IMR-90 (cell line): ENCODE data around the gene SPESP1. TPM values are rescaled to one million over a fixed set of nuclear protein-coding genes. Genes with fewer than 3 reads are reported as not detected.

Experiments used
- ATAC-seq: fragments of 200-7000 bp; cut with Tn5 transposase; 2 replicates; pipeline ENCODE4 v1.9.1; 2020; ENCODE audit warnings: low read depth, mild to moderate bottlenecking, moderate library complexity
- BruUV-seq: library from RNA; stranded (reverse); fragments of 400-500 nt; replicated peaks from 2 replicates; lab custom pipeline; 2021; lab: Mats Ljungman, UMichigan
- CTCF ChIA-PET: fragments of 300-600 bp; formaldehyde crosslinking; extraction: SDS; loops from one replicate; lab custom pipeline; 2021; ENCODE audit warnings: antibody characterized with exemption; lab: Yijun Ruan, JAX
- POLR2A ChIA-PET: fragments of 300-600 bp; sonication (Branson Sonifier 250); formaldehyde crosslinking; loops from one replicate; lab custom pipeline; 2022; ENCODE audit warnings: antibody characterized with exemption; ENCODE audit not compliant: unreplicated experiment; lab: Charles Lee
- DNase-seq: peaks from one replicate; pipeline ENCODE4 v3.0.0; 2013
- H2AFZ ChIP-seq: replicated peaks from 2 replicates; pipeline ENCODE3; 2013; ENCODE audit warnings: low read length, mild to moderate bottlenecking; ENCODE audit not compliant: poor library complexity
- H2AK5ac ChIP-seq: 2 replicates; pipeline ENCODE4 v1.6.1; 2013; ENCODE audit warnings: low read depth, low read length, inconsistent platforms
- H2AK9ac ChIP-seq: replicated peaks from 2 replicates; pipeline ENCODE3; 2013; ENCODE audit warnings: mild to moderate bottlenecking, low read depth, low read length, moderate library complexity; ENCODE audit not compliant: poor library complexity
- H2BK120ac ChIP-seq: 2 replicates; pipeline ENCODE4 v1.6.1; 2013; ENCODE audit warnings: low read depth, low read length, inconsistent platforms
- H2BK15ac ChIP-seq: 3 replicates; pipeline ENCODE4 v1.6.1; 2013; ENCODE audit warnings: low read depth, low read length, inconsistent platforms
- H2BK20ac ChIP-seq: 2 replicates; pipeline ENCODE4 v1.6.1; 2013; ENCODE audit warnings: low read depth, mild to moderate bottlenecking, inconsistent platforms, low read length, moderate library complexity
- H2BK5ac ChIP-seq: 2 replicates; pipeline ENCODE4 v1.6.1; 2013; ENCODE audit warnings: mild to moderate bottlenecking, low read depth, low read length, inconsistent platforms; ENCODE audit not compliant: poor library complexity, severe bottlenecking
- H3K14ac ChIP-seq: replicated peaks from 2 replicates; pipeline ENCODE4 v1.6.1; 2013; ENCODE audit warnings: low read depth, low read length, inconsistent platforms
- H3K18ac ChIP-seq: 2 replicates; pipeline ENCODE4 v1.6.1; 2013; ENCODE audit warnings: low read depth, low read length, control low read depth
- H3K23ac ChIP-seq: 2 replicates; pipeline ENCODE4 v1.6.1; 2013; ENCODE audit warnings: low read depth, low read length, inconsistent platforms
- H3K27ac ChIP-seq: 2 replicates; pipeline ENCODE4 v1.5.1; 2013; ENCODE audit warnings: mild to moderate bottlenecking, control low read depth, low read length; ENCODE audit not compliant: insufficient read depth
- H3K27me3 ChIP-seq: 2 replicates; pipeline ENCODE4 v1.6.1; 2013; ENCODE audit warnings: low read length; ENCODE audit not compliant: control insufficient read depth, insufficient read depth
- H3K36me3 ChIP-seq: 2 replicates; pipeline ENCODE4 v1.6.1; 2013; ENCODE audit warnings: low read length, mixed read lengths; ENCODE audit not compliant: control insufficient read depth, insufficient read depth
- H3K4ac ChIP-seq: 2 replicates; pipeline ENCODE4 v1.6.1; 2013; ENCODE audit warnings: low read depth, low read length, inconsistent platforms
- H3K4me1 ChIP-seq: 2 replicates; pipeline ENCODE4 v1.6.1; 2013; ENCODE audit warnings: low read length, mixed read lengths; ENCODE audit not compliant: control insufficient read depth, insufficient read depth
- H3K4me2 ChIP-seq: 2 replicates; pipeline ENCODE4 v1.6.1; 2013; ENCODE audit warnings: low read depth, mild to moderate bottlenecking, control low read depth, low read length, moderate library complexity
- H3K4me3 ChIP-seq: 2 replicates; pipeline ENCODE4 v1.5.1; 2013; ENCODE audit warnings: low read depth, mild to moderate bottlenecking, control low read depth, low read length, moderate library complexity; ENCODE audit not compliant: insufficient read depth
- H3K56ac ChIP-seq: 2 replicates; pipeline ENCODE4 v1.6.1; 2013; ENCODE audit warnings: low read length, inconsistent platforms; ENCODE audit not compliant: insufficient read depth; ENCODE audit errors: extremely low read depth
- H3K79me1 ChIP-seq, 2 experiments: 2 replicates each; pipeline ENCODE4 v1.6.1; 2013; ENCODE audit warnings: low read length in 2 of 2, inconsistent platforms in 1 of 2, low read depth in 1 of 2
- H3K9ac ChIP-seq: 2 replicates; pipeline ENCODE4 v1.6.1; 2013; ENCODE audit warnings: low read depth, low read length, control low read depth
- H3K9me1 ChIP-seq: 2 replicates; pipeline ENCODE4 v1.6.1; 2013; ENCODE audit warnings: low read length, inconsistent platforms; ENCODE audit not compliant: insufficient read depth
- H3K9me3 ChIP-seq: 2 replicates; pipeline ENCODE4 v1.6.1; 2013; ENCODE audit warnings: low read length; ENCODE audit not compliant: control insufficient read depth, insufficient read depth
- H4K20me1 ChIP-seq: 2 replicates; pipeline ENCODE4 v1.6.1; 2013; ENCODE audit warnings: low read length, inconsistent platforms; ENCODE audit not compliant: insufficient read depth
- H4K5ac ChIP-seq: 2 replicates; pipeline ENCODE4 v1.6.1; 2013; ENCODE audit warnings: mild to moderate bottlenecking, low read depth, low read length, control low read depth
- H4K8ac ChIP-seq, 2 experiments: 2 replicates each; pipeline ENCODE4 v1.6.1; 2013; ENCODE audit warnings: low read depth in 2 of 2, low read length in 2 of 2, control low read depth in 1 of 2, inconsistent platforms in 1 of 2
- H4K91ac ChIP-seq: 2 replicates; pipeline ENCODE4 v1.6.1; 2013; ENCODE audit warnings: low read depth, low read length, inconsistent platforms; ENCODE audit not compliant: insufficient read depth
- BHLHE40 ChIP-seq: fragments of 150-350 bp; IDR thresholded peaks from 2 replicates; pipeline ENCODE4 v1.6.1; 2016; ENCODE audit warnings: mild to moderate bottlenecking, low read depth, low read length
- CEBPB ChIP-seq: IDR thresholded peaks from 2 replicates; pipeline ENCODE4 v1.6.1; 2012; ENCODE audit warnings: low read depth, low read length, improper control_type of control experiment
- CHD1 ChIP-seq: IDR thresholded peaks from 2 replicates; pipeline ENCODE4 v1.6.1; 2012; ENCODE audit warnings: low read depth, low read length, improper control_type of control experiment
- CTCF ChIP-seq: conservative IDR thresholded peaks from 2 replicates; pipeline ENCODE4 v1.5.1; 2012; ENCODE audit warnings: mild to moderate bottlenecking, low read depth, low read length, improper control_type of control experiment
- ELK1 ChIP-seq: fragments of 150-350 bp; IDR thresholded peaks from 2 replicates; pipeline ENCODE4 v1.6.1; 2016; ENCODE audit warnings: low read depth, mild to moderate bottlenecking, low read length, moderate library complexity, borderline replicate concordance
- FOS ChIP-seq: fragments of 150-350 bp; IDR thresholded peaks from 2 replicates; pipeline ENCODE4 v1.6.1; 2016; ENCODE audit warnings: low read depth, low read length
- MAFK ChIP-seq: IDR thresholded peaks from 2 replicates; pipeline ENCODE4 v1.6.1; 2012; ENCODE audit warnings: low read depth, low read length, improper control_type of control experiment
- MAZ ChIP-seq: IDR thresholded peaks from 2 replicates; pipeline ENCODE4 v1.6.1; 2012; ENCODE audit warnings: low read depth, mild to moderate bottlenecking, low read length, improper control_type of control experiment, moderate library complexity, borderline replicate concordance
- MXI1 ChIP-seq: IDR thresholded peaks from 2 replicates; pipeline ENCODE4 v1.6.1; 2012; ENCODE audit warnings: low read depth, mild to moderate bottlenecking, low read length, moderate library complexity, borderline replicate concordance
- NFE2L2 ChIP-seq: fragments of 150-350 bp; IDR thresholded peaks from 2 replicates; pipeline ENCODE4 v1.6.1; 2016; ENCODE audit warnings: low read depth, mild to moderate bottlenecking, low read length
- POLR2A ChIP-seq: IDR thresholded peaks from 2 replicates; pipeline ENCODE4 v1.6.1; 2012; ENCODE audit warnings: mild to moderate bottlenecking, low read depth, low read length
- RAD21 ChIP-seq: IDR thresholded peaks from 2 replicates; pipeline ENCODE4 v1.6.1; 2012; ENCODE audit warnings: low read length, improper control_type of control experiment
- RCOR1 ChIP-seq: IDR thresholded peaks from 2 replicates; pipeline ENCODE4 v1.6.1; 2012; ENCODE audit warnings: mild to moderate bottlenecking, low read length, improper control_type of control experiment; ENCODE audit not compliant: insufficient replicate concordance
- RFX5 ChIP-seq: IDR thresholded peaks from 2 replicates; pipeline ENCODE4 v1.8.0; 2012; ENCODE audit warnings: low read depth, mild to moderate bottlenecking, low read length, moderate library complexity
- SMC3 ChIP-seq: fragments of 150-350 bp; IDR thresholded peaks from 2 replicates; pipeline ENCODE4 v1.6.1; 2016; ENCODE audit warnings: low read depth, mild to moderate bottlenecking, antibody characterized with exemption, low read length, moderate library complexity
- USF2 ChIP-seq: fragments of 150-350 bp; IDR thresholded peaks from 2 replicates; pipeline ENCODE4 v1.6.1; 2017; ENCODE audit warnings: mild to moderate bottlenecking, antibody characterized with exemption, low read length, low read depth
- WGBS, 2 experiments: methylation state at CpG; one replicate each; pipeline versions ENCODE4 v1.1.5 to v1.1.7; 2013; ENCODE audit warnings: missing lambda C conversion rate in 2 of 2; ENCODE audit not compliant: insufficient read length in 1 of 2; ENCODE audit errors: extremely low coverage in 2 of 2; 5-methylcytosine and 5-hydroxymethylcytosine counted together
- dilution Hi-C: fragments of 300-500 bp; cut with HindIII; formaldehyde crosslinking; loops from one replicate; pipeline ENCODE4 v1.14.3; 2018; ENCODE audit warnings: low sequenced_read_pairs; ENCODE audit not compliant: unreplicated experiment
- in situ Hi-C: fragments of 300-500 bp; cut with MboI; formaldehyde crosslinking; loops from 3 replicates; pipeline ENCODE4 v1.14.3; 2019; ENCODE audit warnings: low sequenced_read_pairs, inconsistent platforms, mixed read lengths
- intact Hi-C: fragments of 100-400 bp; cut with micrococcal nuclease; formaldehyde crosslinking; loops from 2 replicates; pipeline ENCODE4 v1.10.0; 2022
- polyA plus RNA-seq, 3 experiments: library from polyadenylated mRNA; depleted of rRNA; stranded (reverse); fragments of >200 nt; gene quantifications; 2 replicates each; pipeline ENCODE4 v1.2.3, GENCODE V29; 2012; ENCODE audit warnings: low replicate concordance in 1 of 3
- total RNA-seq: library from RNA; depleted of rRNA; stranded (reverse); fragments of >200 nt; gene quantifications from 2 replicates; pipeline ENCODE4 v1.2.3, GENCODE V29; 2012

The SPESP1 gene
- total and polyA plus RNA-seq, 2 of the 4 experiments (the other 2 are of a cell fraction): 2.9 to 3.0 TPM

GRCh38 chr15:68966996-68967395, 36.7 kb downstream of the SPESP1 start:
- no peak overlapping the region for H4K8ac ChIP-seq
- in situ Hi-C loops (no loop called here), dilution Hi-C loops (no loop called here), intact Hi-C loops (no loop called here)
- H2AFZ ChIP-seq: no peak overlapping the region
- peaks cover 3% of the 10 kb centered on the region for H3K9me3 ChIP-seq
- no peak overlapping the region for H3K9ac ChIP-seq
- H3K27ac ChIP-seq: no peak overlapping the region
- 20% methylated on average over 1 of the region's 5 CpGs; no CpG with 5 or more reads in 1 of the 2 experiments for WGBS, 2 experiments
- no peaks in the 10 kb centered on the region for H3K4me1 ChIP-seq
- no peaks in the 10 kb centered on the region for H3K36me3 ChIP-seq
- no peak overlapping the region for H2AK5ac ChIP-seq
- no peak overlapping the region for H2BK120ac ChIP-seq
- H3K27me3 ChIP-seq: peaks cover 2% of the 10 kb centered on the region; the same call in 1 of the 2 replicates
- no peak overlapping the region for H4K5ac ChIP-seq
- H2BK20ac ChIP-seq: no peak overlapping the region
- H3K4ac ChIP-seq: no peak overlapping the region
- TF ChIP-seq CHD1 (no peak), NFE2L2 (no peak), RCOR1 (no peak), RFX5 (no peak), CEBPB (no peak), RAD21 (no peak), MXI1 (no peak), MAFK (no peak), ELK1 (no peak), CTCF (no peak), POLR2A (no peak), SMC3 (no peak), USF2 (no peak), BHLHE40 (no peak), FOS (no peak), MAZ (no peak)
- H3K4me3 ChIP-seq: no peak overlapping the region
- ChIA-PET CTCF (no interaction called here), POLR2A (no interaction called here)
- no peak for DNase-seq
- no peaks in the 10 kb centered on the region for H3K9me1 ChIP-seq
- no peak overlapping the region for H4K91ac ChIP-seq
- no peaks in the 10 kb centered on the region for H3K79me1 ChIP-seq
- no peak overlapping the region for H2BK15ac ChIP-seq
- no peak overlapping the region for H2AK9ac ChIP-seq
- no peaks in the 10 kb centered on the region for H4K20me1 ChIP-seq
- no TSS peak for BruUV-seq
- no peak overlapping the region for H3K23ac ChIP-seq
- ATAC-seq: no peak
- no peak overlapping the region for H2BK5ac ChIP-seq
- H3K4me2 ChIP-seq: no peak overlapping the region
- no peak overlapping the region for H3K18ac ChIP-seq
- no peak overlapping the region for H3K14ac ChIP-seq
- no peak overlapping the region for H3K56ac ChIP-seq
